ENCODE data around the gene RPGRIP1L.

DNA sequence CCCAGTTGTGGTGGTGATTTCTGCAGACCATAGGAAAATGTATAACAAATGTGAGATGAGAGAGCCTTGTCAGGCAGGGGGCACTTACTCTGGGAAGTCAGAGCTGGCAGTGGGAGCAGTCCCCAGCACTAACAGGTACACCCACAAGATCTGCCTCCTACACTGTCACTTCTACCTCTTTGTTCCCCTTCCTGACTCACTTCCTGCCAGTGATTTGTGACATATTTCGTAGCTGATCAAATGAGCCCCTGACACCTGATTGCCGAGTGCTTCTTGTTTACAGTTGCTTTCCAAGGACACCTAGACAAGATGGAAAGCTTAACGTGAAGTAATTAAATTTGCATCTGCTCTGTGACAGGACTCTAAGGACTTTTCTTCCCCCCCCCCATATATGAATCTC is 40.8 kb upstream of the RPGRIP1L start:
- TF ChIP-seq, protein P1, sequence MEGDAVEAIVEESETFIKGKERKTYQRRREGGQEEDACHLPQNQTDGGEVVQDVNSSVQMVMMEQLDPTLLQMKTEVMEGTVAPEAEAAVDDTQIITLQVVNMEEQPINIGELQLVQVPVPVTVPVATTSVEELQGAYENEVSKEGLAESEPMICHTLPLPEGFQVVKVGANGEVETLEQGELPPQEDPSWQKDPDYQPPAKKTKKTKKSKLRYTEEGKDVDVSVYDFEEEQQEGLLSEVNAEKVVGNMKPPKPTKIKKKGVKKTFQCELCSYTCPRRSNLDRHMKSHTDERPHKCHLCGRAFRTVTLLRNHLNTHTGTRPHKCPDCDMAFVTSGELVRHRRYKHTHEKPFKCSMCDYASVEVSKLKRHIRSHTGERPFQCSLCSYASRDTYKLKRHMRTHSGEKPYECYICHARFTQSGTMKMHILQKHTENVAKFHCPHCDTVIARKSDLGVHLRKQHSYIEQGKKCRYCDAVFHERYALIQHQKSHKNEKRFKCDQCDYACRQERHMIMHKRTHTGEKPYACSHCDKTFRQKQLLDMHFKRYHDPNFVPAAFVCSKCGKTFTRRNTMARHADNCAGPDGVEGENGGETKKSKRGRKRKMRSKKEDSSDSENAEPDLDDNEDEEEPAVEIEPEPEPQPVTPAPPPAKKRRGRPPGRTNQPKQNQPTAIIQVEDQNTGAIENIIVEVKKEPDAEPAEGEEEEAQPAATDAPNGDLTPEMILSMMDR (IDR thresholded peaks at IDR 0.05; ENCODE audit: low read depth, low read length, poor library complexity, severe bottlenecking) = no peak
- TF ChIP-seq EZH2phosphoT487 (IDR thresholded peaks at IDR 0.05; ENCODE audit: borderline replicate concordance, low read length) = no peak
